ENCODE measurements around the gene APBB2.
A peak's percentile ranks its signal among the peaks of the same experiment; 100 is the strongest.

The APBB2 gene

GRCh38 chr4:41077628-41078027 is 136.7 kb downstream of the APBB2 start:
- Histone ChIP-seq H3K4me1 (ENCODE audit: control insufficient read depth, low read length) (peaks cover 38% of the 10 kb centered on the region), H3K36me3 (ENCODE audit: control insufficient read depth, low read length) (no peaks in the 10 kb centered on the region), H3K4me2 (ENCODE audit: low read length) (no peak overlapping the region), H3K4me3 (ENCODE audit: low read length) (no peak overlapping the region), H3K9me2 (replicated peaks; ENCODE audit: control insufficient read depth, low read length) (no peaks in the 10 kb centered on the region), H3K79me2 (ENCODE audit: control insufficient read depth, low read length) (peaks cover 59% of the 10 kb centered on the region), H3K27ac (ENCODE audit: low read depth, low read length) (no peak overlapping the region), H3K27me3 (ENCODE audit: control insufficient read depth, low read length) (no peaks in the 10 kb centered on the region), H3K9me3 (ENCODE audit: control insufficient read depth, insufficient read depth, low read length) (no peaks in the 10 kb centered on the region), H4K20me1 (ENCODE audit: control insufficient read depth, insufficient read depth, low read depth, low read length) (no peaks in the 10 kb centered on the region), H3F3A (ENCODE audit: control insufficient read depth, insufficient read depth) (no peaks in the 10 kb centered on the region)
- TF ChIP-seq CTCF (IDR thresholded peaks at IDR 0.05; ENCODE audit: low read depth, low read length, poor library complexity, severe bottlenecking) (no peak), EZH2phosphoT487 (IDR thresholded peaks at IDR 0.05; ENCODE audit: borderline replicate concordance, low read length) (no peak)

- no peaks in the 10 kb centered on the region for H3K9me3 ChIP-seq (ENCODE audit: control insufficient read depth, insufficient read depth, low read length)
- no peak overlapping the region for H3K27ac ChIP-seq (ENCODE audit: low read depth, low read length)
- no peaks in the 10 kb centered on the region for H4K20me1 ChIP-seq (ENCODE audit: control insufficient read depth, insufficient read depth, low read depth, low read length)
- no peak overlapping the region for H3K4me2 ChIP-seq (ENCODE audit: low read length)
- TF ChIP-seq EZH2phosphoT487 (IDR thresholded peaks at IDR 0.05; ENCODE audit: borderline replicate concordance, low read length) (no peak), CTCF (IDR thresholded peaks at IDR 0.05; ENCODE audit: low read depth, low read length, poor library complexity, severe bottlenecking) (no peak)
- no peaks in the 10 kb centered on the region for H3K36me3 ChIP-seq (ENCODE audit: control insufficient read depth, low read length)
- peaks cover 48% of the 10 kb centered on the region for H3K4me1 ChIP-seq (ENCODE audit: control insufficient read depth, low read length)
- H3K4me3 ChIP-seq (ENCODE audit: low read length), result no peak overlapping the region
- no peaks in the 10 kb centered on the region for H3F3A ChIP-seq (ENCODE audit: control insufficient read depth, insufficient read depth)
- no peaks in the 10 kb centered on the region for H3K9me2 ChIP-seq (replicated peaks; ENCODE audit: control insufficient read depth, low read length)
- H3K79me2 ChIP-seq (ENCODE audit: control insufficient read depth, low read length), result peaks cover 64% of the 10 kb centered on the region
- no peaks in the 10 kb centered on the region for H3K27me3 ChIP-seq (ENCODE audit: control insufficient read depth, low read length)
Measured at GRCh38 chr4:41076481-41076880, 137.9 kb downstream of the APBB2 start.

- Histone ChIP-seq H3K36me3 (ENCODE audit: control insufficient read depth, low read length) (no peaks in the 10 kb centered on the region), H3K4me2 (ENCODE audit: low read length) (peak overlapping the region; percentile 64), H3K9me3 (ENCODE audit: control insufficient read depth, insufficient read depth, low read length) (no peaks in the 10 kb centered on the region), H3K79me2 (ENCODE audit: control insufficient read depth, low read length) (peaks cover 56% of the 10 kb centered on the region), H3K9me2 (replicated peaks; ENCODE audit: control insufficient read depth, low read length) (no peaks in the 10 kb centered on the region), H3K4me3 (ENCODE audit: low read length) (peak overlapping the region; percentile 41), H4K20me1 (ENCODE audit: control insufficient read depth, insufficient read depth, low read depth, low read length) (no peaks in the 10 kb centered on the region), H3F3A (ENCODE audit: control insufficient read depth, insufficient read depth) (no peaks in the 10 kb centered on the region), H3K27ac (ENCODE audit: low read depth, low read length) (peak overlapping the region; percentile 25), H3K4me1 (ENCODE audit: control insufficient read depth, low read length) (peaks cover 48% of the 10 kb centered on the region), H3K27me3 (ENCODE audit: control insufficient read depth, low read length) (no peaks in the 10 kb centered on the region)
- no peak for TF ChIP-seq CTCF (IDR thresholded peaks at IDR 0.05; ENCODE audit: low read depth, low read length, poor library complexity, severe bottlenecking)
- no peak for TF ChIP-seq EZH2phosphoT487 (IDR thresholded peaks at IDR 0.05; ENCODE audit: borderline replicate concordance, low read length)
Measured at GRCh38 chr4:41074215-41074614, 140.1 kb downstream of the APBB2 start.

All from DOHH2 (cell line).